HepG2 (cell line): ENCODE data around the gene NXF3. TPM values are rescaled to one million over a fixed set of nuclear protein-coding genes. Genes with fewer than 3 reads are reported as not detected.

Experiments used
- ATAC-seq: fragments of 200-7000 bp; cut with Tn5 transposase; 3 replicates; pipeline ENCODE4 v1.9.1; 2020; ENCODE audit warnings: mild to moderate bottlenecking, moderate library complexity
- BruUV-seq: library from RNA; stranded (reverse); fragments of 400-500 nt; replicated peaks from 2 replicates; lab custom pipeline; 2021; lab: Mats Ljungman, UMichigan
- CTCF ChIA-PET: fragments of 300-600 bp; formaldehyde crosslinking; extraction: SDS; loops from one replicate; lab custom pipeline; 2021; ENCODE audit warnings: low total read pairs, inconsistent platforms, low intra/inter-chr PET ratio; lab: Yijun Ruan, JAX
- POLR2A ChIA-PET: fragments of 350-600 bp; sonication (Branson Sonifier 250); formaldehyde crosslinking; loops from one replicate; lab custom pipeline; 2020; ENCODE audit warnings: antibody characterized with exemption, inconsistent platforms; lab: Yijun Ruan, JAX
- DNase-seq: peaks from one replicate; pipeline ENCODE4 v3.0.0-alpha.2; 2015; ENCODE audit warnings: low spot score
- FAIRE-seq: peaks from 3 replicates; lab custom pipeline; 2011; peaks lifted over from hg19 to GRCh38; lab: Jason Lieb, UNC
- H2AFZ ChIP-seq: one replicate; pipeline ENCODE4 v1.6.1; 2011; ENCODE audit warnings: low read length, inconsistent platforms
- H3K27ac ChIP-seq: fragments of 300-600 bp; 3 replicates; pipeline ENCODE4 v1.8.0; 2011; ENCODE audit warnings: mixed run types, mild to moderate bottlenecking, mixed read lengths, low read length, inconsistent platforms; ENCODE audit not compliant: insufficient read depth; ENCODE audit errors: extremely low read length
- H3K27me3 ChIP-seq, 2 experiments: fragments of 200-600 bp in 1 of 2; 2 replicates in 1 of 2; 3 replicates in 1 of 2; pipeline versions ENCODE4 v1.6.0 to v1.8.0; 2011; ENCODE audit warnings: low read length in 2 of 2, mild to moderate bottlenecking in 2 of 2, moderate library complexity in 2 of 2, inconsistent platforms in 1 of 2; ENCODE audit not compliant: insufficient read depth in 2 of 2, control insufficient read depth in 1 of 2
- H3K36me3 ChIP-seq, 2 experiments: fragments of 200-600 bp in 1 of 2; replicated peaks in 1 of 2; 2 replicates in 1 of 2; 3 replicates in 1 of 2; pipeline versions ENCODE4 v1.5.1 to v1.8.0; 2011; ENCODE audit warnings: low read length in 2 of 2, inconsistent platforms in 1 of 2; ENCODE audit not compliant: insufficient read depth in 2 of 2, control insufficient read depth in 1 of 2
- H3K4me1 ChIP-seq: 2 replicates; pipeline ENCODE4 v1.5.1; 2012; ENCODE audit warnings: low read length, inconsistent platforms; ENCODE audit not compliant: insufficient read depth
- H3K4me2 ChIP-seq: 2 replicates; pipeline ENCODE4 v1.6.0; 2011; ENCODE audit warnings: low read depth, low read length, inconsistent platforms
- H3K4me3 ChIP-seq, 3 experiments: fragments of 200-600 bp in 1 of 3; sonication (generic), shearing (Covaris generic) in 1 of 3; replicated peaks in 1 of 3; 2 replicates each; pipeline ENCODE4 v1.5.1; 2011 to 2016; ENCODE audit warnings: low read length in 3 of 3, inconsistent platforms in 2 of 3, low read depth in 2 of 3, mild to moderate bottlenecking in 2 of 3, control low read depth in 1 of 3, mixed read lengths in 1 of 3; ENCODE audit not compliant: insufficient read depth in 1 of 3
- H3K79me2 ChIP-seq: one replicate; pipeline ENCODE4 v1.6.1; 2011; ENCODE audit warnings: low read length, inconsistent platforms; ENCODE audit not compliant: insufficient read depth
- H3K9ac ChIP-seq: 2 replicates; pipeline ENCODE4 v1.6.0; 2011; ENCODE audit warnings: mild to moderate bottlenecking, low read depth, low read length, inconsistent platforms; ENCODE audit not compliant: insufficient read depth
- H3K9me3 ChIP-seq: 2 replicates; pipeline ENCODE4 v1.5.1; 2012; ENCODE audit warnings: mild to moderate bottlenecking, low read length
- H4K20me1 ChIP-seq: 2 replicates; pipeline ENCODE4 v1.6.0; 2011; ENCODE audit warnings: inconsistent platforms, mild to moderate bottlenecking, low read length, moderate library complexity; ENCODE audit not compliant: insufficient read depth
- BRD4 ChIP-seq: sonication (generic); formaldehyde crosslinking; IDR thresholded peaks from 2 replicates; pipeline ENCODE4 v1.4.0; 2020; ENCODE audit warnings: missing genetic modification reagents
- FOXP1 ChIP-seq, 2 experiments: fragments of 450-650 bp in 1 of 2; IDR thresholded peaks; 2 replicates each; pipeline ENCODE4 v1.6.1; 2017 to 2018; ENCODE audit warnings: antibody characterized with exemption in 1 of 2
- GABPB1 ChIP-seq: IDR thresholded peaks from 2 replicates; pipeline ENCODE4 v1.6.1; 2016; ENCODE audit warnings: mild to moderate bottlenecking, missing genetic modification reagents, moderate library complexity, missing compliant biosample characterization
- HOXA3 ChIP-seq: sonication (generic); formaldehyde crosslinking; IDR thresholded peaks from 2 replicates; pipeline ENCODE4 v1.5.0; 2020; ENCODE audit warnings: missing genetic modification reagents
- KAT8 ChIP-seq: IDR thresholded peaks from 2 replicates; pipeline ENCODE4 v1.6.1; 2016; ENCODE audit warnings: missing genetic modification reagents, missing compliant biosample characterization
- MIER2 ChIP-seq: IDR thresholded peaks from 2 replicates; pipeline ENCODE4 v1.6.1; 2016; ENCODE audit warnings: missing biosample characterization, missing genetic modification reagents
- SMARCE1 ChIP-seq: fragments of 450-650 bp; IDR thresholded peaks from 2 replicates; pipeline ENCODE4 v1.6.1; 2017; ENCODE audit warnings: borderline replicate concordance
- YEATS2 ChIP-seq: sonication (generic); formaldehyde crosslinking; IDR thresholded peaks from 2 replicates; pipeline ENCODE4 v1.4.0; 2020; ENCODE audit warnings: missing genetic modification reagents, borderline replicate concordance
- YEATS4 ChIP-seq: sonication (generic); formaldehyde crosslinking; IDR thresholded peaks from 2 replicates; pipeline ENCODE4 v1.4.0; 2020; ENCODE audit warnings: missing genetic modification reagents, borderline replicate concordance
- YY1 ChIP-seq: IDR thresholded peaks from 2 replicates; pipeline ENCODE4 v1.6.1; 2011; ENCODE audit warnings: low read length, low read depth, moderate library complexity, mild to moderate bottlenecking; ENCODE audit not compliant: insufficient read depth, insufficient replicate concordance
- ZFY ChIP-seq: sonication (generic); formaldehyde crosslinking; IDR thresholded peaks from 2 replicates; pipeline ENCODE4 v1.4.0; 2020; ENCODE audit warnings: missing genetic modification reagents
- WGBS: methylation state at CpG from one replicate; pipeline ENCODE4 v1.1.6; 2017; ENCODE audit warnings: low lambda C conversion rate; 5-methylcytosine and 5-hydroxymethylcytosine counted together
- in situ Hi-C: cut with HindIII; loops from 2 replicates; pipeline ENCODE4 v1.10.0; 2017; ENCODE audit warnings: low pct_unique_long_range_greater_than_20kb; ENCODE audit not compliant: extremely low pct_ligation_motif_present
- intact Hi-C: fragments of 100-400 bp; cut with micrococcal nuclease; formaldehyde crosslinking; loops from one replicate; pipeline ENCODE4 v1.10.0; 2022; ENCODE audit not compliant: unreplicated experiment
- polyA plus RNA-seq, 8 experiments: library from polyadenylated mRNA; depleted of rRNA in 3 of 8; stranded (reverse) in 7 of 8; unstranded in 1 of 8; fragments of >200 nt; fragmentation: Illumina TruSeq in 4 of 8; extraction: Trizol in 4 of 8; gene quantifications; 2 replicates each; pipeline versions ENCODE4 v1.2.1 to v1.2.3, GENCODE V29; 2011 to 2016; ENCODE audit warnings: low read depth in 4 of 8, missing spikeins in 1 of 8, mixed read lengths in 1 of 8; ENCODE audit not compliant: insufficient read depth in 1 of 8
- total RNA-seq, 5 experiments: library from RNA; depleted of rRNA; stranded (reverse); fragments of >200 nt; fragmentation: Illumina TruSeq; extraction: Trizol; gene quantifications; 2 replicates each; pipeline ENCODE4 v1.2.3, GENCODE V29; 2016; ENCODE audit warnings: low read depth in 1 of 5
- TF ChIP-seq, protein P1 (sequence below): sonication (generic); formaldehyde crosslinking; IDR thresholded peaks from 2 replicates; pipeline ENCODE4 v1.8.1; 2022; ENCODE audit warnings: low read depth, mild to moderate bottlenecking, missing genetic modification reagents

Gene NXF3
- total and polyA plus RNA-seq, 2 of the 13 experiments (the other 11 are each of a cell fraction or from before 2014, with no cell fraction given), result 0.05 TPM; not detected in 1

DNA sequence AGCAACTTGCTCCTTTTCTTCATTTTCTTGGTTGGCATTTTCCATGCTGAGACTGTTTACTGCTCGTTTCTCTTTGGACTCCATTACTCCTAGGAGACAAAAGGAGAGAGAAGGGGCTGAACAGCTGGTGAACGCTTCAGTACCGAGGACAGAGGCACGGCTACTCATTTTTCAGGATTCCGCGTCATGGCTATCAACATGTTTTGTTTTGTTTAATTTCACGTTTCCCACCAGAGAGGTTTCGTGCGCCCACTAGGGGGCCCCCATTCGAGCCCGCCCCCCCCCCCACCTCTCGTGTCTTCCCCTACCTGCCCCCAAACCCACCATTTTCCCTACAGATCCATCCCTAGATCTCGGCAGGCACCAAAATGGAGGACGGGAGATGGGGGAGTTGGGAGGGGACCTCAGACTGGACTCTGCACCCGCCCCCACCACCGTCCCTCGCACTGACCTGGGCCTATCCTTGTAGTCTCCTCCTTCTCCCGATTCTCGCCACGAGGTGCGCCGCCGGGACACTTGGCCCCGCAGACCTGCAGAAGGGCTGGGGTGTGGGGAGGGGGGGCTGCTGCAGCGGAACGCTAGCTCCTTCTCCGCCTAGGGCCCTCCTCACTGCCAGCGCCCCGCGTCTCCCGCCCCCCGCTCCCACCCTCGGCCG lies 29.6 kb downstream of the NXF3 start (continued):
- TF ChIP-seq, protein P1, sequence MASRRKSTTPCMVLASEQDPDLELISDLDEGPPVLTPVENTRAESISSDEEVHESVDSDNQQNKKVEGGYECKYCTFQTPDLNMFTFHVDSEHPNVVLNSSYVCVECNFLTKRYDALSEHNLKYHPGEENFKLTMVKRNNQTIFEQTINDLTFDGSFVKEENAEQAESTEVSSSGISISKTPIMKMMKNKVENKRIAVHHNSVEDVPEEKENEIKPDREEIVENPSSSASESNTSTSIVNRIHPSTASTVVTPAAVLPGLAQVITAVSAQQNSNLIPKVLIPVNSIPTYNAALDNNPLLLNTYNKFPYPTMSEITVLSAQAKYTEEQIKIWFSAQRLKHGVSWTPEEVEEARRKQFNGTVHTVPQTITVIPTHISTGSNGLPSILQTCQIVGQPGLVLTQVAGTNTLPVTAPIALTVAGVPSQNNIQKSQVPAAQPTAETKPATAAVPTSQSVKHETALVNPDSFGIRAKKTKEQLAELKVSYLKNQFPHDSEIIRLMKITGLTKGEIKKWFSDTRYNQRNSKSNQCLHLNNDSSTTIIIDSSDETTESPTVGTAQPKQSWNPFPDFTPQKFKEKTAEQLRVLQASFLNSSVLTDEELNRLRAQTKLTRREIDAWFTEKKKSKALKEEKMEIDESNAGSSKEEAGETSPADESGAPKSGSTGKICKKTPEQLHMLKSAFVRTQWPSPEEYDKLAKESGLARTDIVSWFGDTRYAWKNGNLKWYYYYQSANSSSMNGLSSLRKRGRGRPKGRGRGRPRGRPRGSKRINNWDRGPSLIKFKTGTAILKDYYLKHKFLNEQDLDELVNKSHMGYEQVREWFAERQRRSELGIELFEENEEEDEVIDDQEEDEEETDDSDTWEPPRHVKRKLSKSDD (CRISPR knock-in tag), result 0 out of 2 replicates have a peak, but pooled peaks have one; percentile 70
- peak; percentile 8; the same call in 1 of the 2 replicates for TF ChIP-seq GABPB1
- TF ChIP-seq YEATS4 (CRISPR knock-in tag), result no peak
- 0 out of 2 replicates have a peak, but pooled peaks have one; percentile 9 for TF ChIP-seq ZFY (CRISPR knock-in tag)
- no peak for TF ChIP-seq BRD4 (CRISPR knock-in tag)
- no peak for TF ChIP-seq YEATS2 (CRISPR knock-in tag)
- TF ChIP-seq HOXA3 (CRISPR knock-in tag), result peak; percentile 9; the same call in 1 of the 2 replicates
- TF ChIP-seq MIER2 (CRISPR knock-in tag), result peak; percentile 86
- TF ChIP-seq YY1, result peak; percentile 76
- TF ChIP-seq SMARCE1, result no peak

DNA sequence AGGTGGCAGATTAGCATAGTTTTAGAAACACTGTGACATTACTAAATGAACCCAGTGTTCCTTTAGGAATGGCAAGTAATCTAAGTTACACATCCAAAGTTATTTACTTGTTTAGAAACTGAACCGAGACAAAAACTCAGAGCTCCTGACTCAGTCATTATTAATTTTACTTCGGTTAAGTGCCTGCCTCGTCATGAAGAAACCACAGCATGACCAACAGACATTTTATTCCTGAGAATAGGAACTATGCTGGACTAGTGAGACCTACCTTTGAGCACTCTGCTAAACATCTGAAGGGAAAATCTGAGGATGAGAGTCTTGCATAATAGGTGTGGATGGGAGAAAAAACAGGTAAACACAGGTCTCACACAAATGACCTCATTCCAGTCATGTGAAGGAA lies 31.5 kb downstream of the NXF3 start:
- Histone ChIP-seq H3K9me3 (no peaks in the 10 kb centered on the region), H4K20me1 (no peaks in the 10 kb centered on the region), H3K9ac (no peak overlapping the region), H3K79me2 (no peaks in the 10 kb centered on the region), H3K4me3 (no peak overlapping the region), H3K4me2 (no peak overlapping the region), H3K27me3 (no peaks in the 10 kb centered on the region), H3K4me1 (peaks cover 19% of the 10 kb centered on the region), H3K27ac (no peak overlapping the region), H3K36me3 (no peaks in the 10 kb centered on the region), H2AFZ (no peak overlapping the region)
- DNase-seq (peak; percentile 2), FAIRE-seq (no peak), ATAC-seq (no peak)
- no TSS peak for BruUV-seq
- ChIA-PET POLR2A (no interaction called here), CTCF (no interaction called here)
- intact Hi-C loops (no loop called here), in situ Hi-C loops (no loop called here)
- WGBS, result 81% methylated on average over 3 of the region's 3 CpGs
- TF ChIP-seq FOXP1 (IDR thresholded peaks at IDR 0.05) (no peak), FOXP1 (CRISPR knock-in tag; IDR thresholded peaks at IDR 0.05) (peak; percentile 39; the same call in 1 of the 2 replicates), KAT8 (CRISPR knock-in tag) (no peak)
